GM21825 (cell line): ENCODE results near the gene MSRB3.
"Not testable (repeated sequence)": the region's sequence is repeated elsewhere in the genome, so short reads cannot be mapped to it uniquely, and the experiment has no call there.

Experiments
- ATAC-seq: cut with Tn5 transposase; IDR thresholded peaks from one replicate; pipeline ENCODE4 v1.9.1; 2021; ENCODE audit warnings: mild to moderate bottlenecking, moderate library complexity; ENCODE audit not compliant: unreplicated experiment

The MSRB3 gene

DNA sequence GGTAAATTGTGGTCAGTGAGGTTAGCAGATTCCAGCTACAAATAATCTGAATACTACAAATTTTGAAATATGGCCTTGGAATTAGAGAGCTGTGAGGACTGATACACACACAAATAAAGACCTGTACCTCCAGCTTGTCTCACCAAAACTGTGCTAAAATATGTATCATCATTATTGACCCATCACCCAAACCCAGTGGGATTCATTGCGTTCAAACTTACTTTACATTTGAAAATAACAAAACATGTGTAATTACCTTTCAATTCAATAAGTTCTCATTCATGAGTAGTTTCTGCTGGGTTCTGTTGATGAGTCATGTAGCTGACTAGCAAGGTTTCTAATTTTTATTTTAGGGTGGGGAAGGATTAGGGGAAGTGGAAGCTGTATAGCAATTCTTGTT, 170.9 kb downstream of the MSRB3 start:
- ATAC-seq: no peak

DNA sequence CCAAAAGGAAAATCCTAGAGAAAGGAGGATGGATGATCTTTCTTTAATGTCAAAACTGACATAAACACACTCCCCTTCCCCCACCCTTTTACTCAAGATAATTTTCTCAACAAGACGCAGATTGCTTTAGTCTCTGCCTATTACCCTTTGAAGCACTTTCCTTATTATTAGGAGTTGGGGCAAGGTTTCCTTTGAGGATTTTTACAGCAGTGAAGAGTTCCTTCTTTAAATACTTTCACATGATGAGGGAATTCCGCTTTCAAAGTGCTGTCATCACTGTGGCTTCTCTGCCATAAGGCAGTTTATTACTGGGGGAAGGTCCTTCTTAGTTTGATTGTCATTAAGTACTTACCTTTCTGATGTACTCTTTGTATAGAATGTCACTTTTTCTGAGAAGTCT, 172.1 kb downstream of the MSRB3 start:
- ATAC-seq: no peak

DNA sequence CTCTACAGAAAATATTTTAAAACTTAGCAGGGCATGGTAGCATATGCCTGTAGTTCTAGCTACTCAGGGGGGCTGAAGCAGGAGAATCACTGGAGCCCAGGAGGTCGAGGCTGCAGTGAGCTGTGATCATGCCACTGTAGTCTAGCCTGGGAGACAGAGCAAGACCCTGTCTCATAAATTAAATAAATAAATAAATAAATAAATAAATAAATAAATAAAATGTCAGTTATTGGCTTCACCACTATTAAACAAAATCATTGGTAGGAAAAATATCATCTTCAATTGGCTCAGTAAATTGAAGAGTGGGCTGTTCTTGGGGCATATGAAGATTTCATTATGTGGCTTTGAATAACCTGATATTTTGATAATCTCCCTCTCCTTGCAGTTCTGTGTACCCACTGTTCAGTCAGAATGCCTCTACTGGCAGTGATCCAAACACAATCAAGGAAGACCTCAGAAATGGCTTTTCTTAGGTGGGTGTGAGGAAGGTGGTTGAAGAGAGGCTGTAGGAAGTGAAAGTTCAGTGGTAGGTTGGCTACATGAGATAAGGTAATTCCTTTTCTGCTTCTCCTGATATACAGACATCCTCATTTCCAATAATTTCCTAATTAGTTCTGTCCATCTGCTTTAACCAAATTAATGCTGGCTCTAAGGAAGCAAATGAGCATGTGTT, 175.8 kb downstream of the MSRB3 start:
- ATAC-seq: no peak

DNA sequence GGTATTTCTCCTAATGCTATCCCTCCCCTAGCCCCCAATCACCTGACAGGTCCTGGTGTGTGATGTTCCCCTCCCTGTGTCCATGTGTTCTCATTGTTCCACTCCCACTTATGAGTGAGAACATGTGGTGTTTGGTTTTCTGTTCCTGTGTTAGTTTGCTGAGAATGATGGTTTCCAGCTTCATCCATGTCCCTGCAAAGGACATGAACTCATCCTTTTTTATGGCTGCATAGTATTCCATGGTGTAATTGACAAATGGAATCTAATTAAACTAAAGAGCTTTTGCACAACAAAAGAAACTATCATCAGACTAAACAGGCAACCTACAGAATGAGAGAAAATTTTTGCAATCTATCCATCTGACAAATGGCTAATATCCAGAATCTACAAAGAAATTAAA, 178.9 kb downstream of the MSRB3 start:
- ATAC-seq: not testable (repeated sequence)

DNA sequence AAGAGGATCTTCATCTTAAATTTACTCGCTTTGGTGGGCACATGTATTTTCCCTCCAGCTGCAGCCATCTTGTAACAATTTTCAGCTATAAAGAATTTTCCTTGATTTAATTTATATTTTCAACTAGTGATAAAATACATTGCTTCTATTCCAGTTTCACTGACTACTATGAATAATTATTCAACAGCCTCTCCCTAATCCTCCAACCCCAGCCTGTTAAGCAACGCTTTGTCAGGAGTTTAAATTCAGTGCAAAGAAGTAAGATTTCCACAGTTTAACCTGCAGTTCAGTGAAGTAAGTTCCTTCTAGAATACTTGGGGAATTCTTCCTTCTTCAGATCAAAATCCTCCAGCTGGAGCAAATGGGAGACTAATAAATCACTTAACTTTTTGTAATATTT, 180.2 kb downstream of the MSRB3 start:
- no peak for ATAC-seq

DNA sequence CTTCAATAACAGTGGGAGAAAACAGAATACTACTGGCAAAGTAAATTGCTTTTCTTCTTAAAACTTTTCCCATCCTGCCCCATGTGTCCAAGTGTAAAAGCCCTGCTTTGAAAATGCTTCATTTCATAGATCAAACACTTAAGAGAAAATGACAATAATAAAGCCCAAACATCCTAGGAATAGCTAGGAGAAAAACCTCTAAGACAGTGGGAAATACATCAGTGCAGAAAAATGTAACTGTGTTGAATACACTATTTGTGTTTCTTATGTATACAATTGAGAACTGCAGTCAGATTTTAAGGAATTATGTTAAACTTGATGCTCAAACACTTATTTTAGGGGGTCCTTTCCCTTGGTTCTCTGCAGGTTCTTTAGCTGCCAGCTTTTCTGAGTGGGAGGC, 181.1 kb downstream of the MSRB3 start:
- no peak for ATAC-seq

DNA sequence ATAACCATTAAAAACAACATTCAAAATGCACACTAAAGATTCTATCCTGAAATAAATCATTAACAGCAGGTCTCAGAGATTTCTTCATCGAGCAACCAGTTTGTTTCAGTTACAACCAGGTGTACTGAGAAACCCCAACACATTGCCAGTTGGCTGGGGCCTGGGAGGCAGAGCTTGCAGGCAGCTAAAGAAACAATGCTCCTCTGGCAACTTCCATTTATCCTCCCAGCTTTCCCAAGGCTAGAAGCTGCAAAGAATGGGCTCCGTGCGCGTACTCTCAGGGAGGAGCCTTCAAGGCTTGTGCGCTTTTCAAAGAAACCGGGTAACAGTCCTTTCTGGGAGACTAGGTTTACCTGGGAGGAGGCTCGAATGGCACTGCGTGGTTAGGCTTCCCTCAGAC, 181.6 kb downstream of the MSRB3 start:
- ATAC-seq: no peak

DNA sequence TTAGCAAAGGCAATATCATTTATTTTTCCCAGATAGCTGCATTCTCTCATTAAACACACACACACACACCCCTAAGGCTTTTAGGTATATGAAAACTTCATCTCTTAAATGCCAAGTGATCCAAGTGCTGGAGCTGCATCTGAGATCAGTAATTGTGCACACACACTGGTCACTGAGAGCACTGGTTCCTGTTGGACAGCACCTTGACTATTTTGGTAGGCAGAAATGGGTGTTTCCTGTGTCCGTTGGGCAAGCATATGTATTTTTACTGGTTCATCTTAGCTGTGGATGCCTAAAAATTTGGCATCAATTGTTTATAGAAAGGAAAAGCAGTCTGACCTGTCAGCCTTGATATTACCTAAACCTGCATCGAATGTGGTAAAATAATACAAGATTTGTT, 182.5 kb downstream of the MSRB3 start:
- no peak for ATAC-seq

DNA sequence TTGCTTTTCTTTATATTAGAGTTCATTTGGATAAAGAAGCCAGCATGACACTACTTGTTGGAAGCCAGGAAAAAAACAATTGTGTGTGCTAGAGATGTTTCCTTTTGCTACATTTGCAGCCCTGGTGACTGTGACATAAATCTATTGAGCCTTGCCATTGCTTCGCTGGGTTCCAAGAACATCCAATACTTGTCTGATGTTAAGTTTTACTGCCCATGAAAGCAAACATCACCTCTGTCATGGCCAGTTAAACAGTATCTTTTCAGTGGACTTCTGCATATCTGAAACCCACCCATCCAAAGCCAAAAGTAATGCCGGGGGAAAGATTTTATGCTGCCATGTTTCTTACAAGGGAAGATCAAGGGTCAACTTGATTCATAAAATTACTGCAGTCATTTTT, 184.0 kb downstream of the MSRB3 start:
- ATAC-seq: no peak

DNA sequence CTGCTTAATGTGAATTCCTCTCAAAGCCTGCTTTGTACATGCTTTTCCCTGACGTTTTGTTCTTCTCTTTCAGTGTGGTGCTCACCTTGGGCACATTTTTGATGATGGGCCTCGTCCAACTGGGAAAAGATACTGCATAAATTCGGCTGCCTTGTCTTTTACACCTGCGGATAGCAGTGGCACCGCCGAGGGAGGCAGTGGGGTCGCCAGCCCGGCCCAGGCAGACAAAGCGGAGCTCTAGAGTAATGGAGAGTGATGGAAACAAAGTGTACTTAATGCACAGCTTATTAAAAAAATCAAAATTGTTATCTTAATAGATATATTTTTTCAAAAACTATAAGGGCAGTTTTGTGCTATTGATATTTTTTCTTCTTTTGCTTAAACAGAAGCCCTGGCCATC, 184.6 kb downstream of the MSRB3 start:
- no peak for ATAC-seq

DNA sequence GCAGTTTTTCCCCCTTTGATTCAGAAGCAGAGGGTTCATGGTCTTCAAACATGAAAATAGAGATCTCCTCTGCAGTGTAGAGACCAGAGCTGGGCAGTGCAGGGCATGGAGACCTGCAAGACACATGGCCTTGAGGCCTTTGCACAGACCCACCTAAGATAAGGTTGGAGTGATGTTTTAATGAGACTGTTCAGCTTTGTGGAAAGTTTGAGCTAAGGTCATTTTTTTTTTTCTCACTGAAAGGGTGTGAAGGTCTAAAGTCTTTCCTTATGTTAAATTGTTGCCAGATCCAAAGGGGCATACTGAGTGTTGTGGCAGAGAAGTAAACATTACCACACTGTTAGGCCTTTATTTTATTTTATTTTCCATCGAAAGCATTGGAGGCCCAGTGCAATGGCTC, 185.1 kb downstream of the MSRB3 start:
- no peak for ATAC-seq

DNA sequence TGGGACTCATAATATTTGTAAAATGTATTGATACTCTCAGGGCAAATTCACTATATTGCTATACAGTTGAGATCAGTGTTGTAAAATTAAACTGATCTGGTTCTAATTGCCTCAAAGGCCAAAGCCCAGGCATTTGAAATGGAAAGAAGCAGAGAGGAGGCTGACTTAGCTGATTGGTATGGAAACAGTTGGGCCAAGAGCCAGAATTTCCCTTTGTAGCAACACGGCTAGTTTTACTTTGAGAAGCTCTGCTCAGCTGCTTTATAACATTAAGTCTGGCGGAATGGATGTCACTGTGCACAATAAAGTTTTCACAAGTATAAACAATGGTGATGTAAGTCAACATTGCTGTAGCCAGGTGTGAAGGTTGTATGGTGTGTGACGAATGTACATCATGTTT, 186.4 kb downstream of the MSRB3 start:
- ATAC-seq: no peak

DNA sequence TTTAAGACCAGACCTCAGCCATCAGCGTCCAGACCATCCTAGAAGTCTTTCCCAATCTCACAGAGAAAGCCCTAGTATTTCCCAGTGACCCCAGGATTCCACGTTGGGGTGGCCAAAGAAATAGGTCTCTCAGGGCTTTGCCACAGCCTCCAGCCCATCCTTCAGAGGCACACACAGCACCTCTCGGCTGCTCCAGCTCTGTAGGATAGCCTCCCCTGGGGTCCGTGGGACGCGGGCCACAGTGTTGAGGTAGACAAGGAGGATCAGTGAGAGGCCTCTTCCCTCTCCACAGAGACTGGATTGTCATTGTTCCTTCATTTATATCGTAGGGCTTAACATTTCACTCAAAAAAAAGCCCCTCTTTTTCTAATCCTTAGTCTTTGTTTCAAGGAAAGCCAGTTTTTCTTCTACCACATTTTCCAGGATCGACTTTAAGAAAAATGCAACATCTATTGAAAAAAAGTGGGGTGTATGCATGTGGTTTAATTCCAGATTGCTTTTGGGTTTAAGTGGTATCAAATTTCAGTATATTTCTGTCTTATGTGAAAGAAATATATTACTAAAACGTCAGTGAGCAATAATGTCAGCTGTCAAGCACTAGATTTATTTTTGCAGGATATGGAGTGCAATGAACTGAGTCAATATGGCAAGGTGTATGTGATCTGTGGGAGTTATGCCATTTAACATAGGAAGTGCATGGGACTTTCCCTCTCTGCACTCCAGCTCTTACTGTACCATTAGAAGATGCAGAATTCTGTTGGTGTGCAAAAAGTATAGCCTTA, 187.5 kb downstream of the MSRB3 start:
- no peak for ATAC-seq

DNA sequence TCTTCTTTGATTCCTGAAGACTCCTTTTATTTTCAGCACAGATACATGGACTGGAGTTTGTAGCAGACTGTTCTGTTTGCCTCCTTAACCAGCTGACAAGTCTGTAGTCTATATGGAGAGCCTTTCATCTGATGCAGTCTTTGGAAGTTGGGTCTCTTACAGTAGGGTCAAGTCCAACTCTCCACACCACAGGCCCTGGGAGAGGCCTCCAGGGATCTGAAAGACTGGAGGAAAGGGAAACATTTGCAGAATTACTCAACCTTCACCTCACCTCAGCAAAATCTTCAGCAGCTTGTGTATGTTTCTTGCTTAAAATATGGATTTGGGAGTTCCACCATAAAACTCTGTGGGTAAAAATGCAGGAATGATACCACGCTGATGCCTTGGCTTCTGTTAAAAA, 188.4 kb downstream of the MSRB3 start:
- ATAC-seq: no peak

DNA sequence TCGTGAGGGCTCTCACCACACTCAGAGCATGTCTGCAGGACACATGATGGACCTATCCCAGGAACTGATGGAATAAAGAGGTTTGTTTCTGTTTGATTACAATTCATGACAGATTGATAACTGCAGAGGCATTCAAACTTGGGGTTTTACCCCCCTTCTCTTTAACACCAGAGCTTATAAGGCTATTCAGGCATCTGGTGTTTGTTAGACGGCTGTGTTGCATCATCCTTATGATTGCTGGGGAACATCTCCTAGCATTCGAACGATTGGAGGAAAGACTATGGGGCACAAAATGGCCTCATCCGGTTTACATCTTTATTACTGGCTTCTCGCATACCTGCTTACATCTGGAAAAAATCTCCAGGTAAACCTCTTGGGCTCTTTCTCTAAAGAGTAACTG, 191.8 kb downstream of the MSRB3 start:
- ATAC-seq: no peak

DNA sequence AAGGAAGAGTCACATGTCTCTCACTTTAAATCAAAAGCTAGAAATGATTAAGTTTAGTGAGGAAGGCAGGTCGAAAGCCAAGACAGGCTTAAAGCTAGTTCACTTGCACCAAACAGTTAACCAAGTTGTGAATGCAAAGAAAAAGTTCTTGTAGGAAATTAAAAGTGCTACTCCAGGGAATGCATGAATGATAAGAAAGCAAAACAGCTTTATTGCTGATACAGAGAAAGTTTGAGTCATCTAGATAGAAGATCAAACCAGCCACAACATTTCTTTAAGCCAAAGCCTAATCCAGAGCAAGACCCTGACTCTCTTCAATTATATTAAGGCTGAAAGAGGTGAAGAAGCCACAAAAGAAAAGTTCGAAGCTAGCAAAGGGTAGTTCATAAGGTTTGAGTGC, 193.6 kb downstream of the MSRB3 start:
- no peak for ATAC-seq

DNA sequence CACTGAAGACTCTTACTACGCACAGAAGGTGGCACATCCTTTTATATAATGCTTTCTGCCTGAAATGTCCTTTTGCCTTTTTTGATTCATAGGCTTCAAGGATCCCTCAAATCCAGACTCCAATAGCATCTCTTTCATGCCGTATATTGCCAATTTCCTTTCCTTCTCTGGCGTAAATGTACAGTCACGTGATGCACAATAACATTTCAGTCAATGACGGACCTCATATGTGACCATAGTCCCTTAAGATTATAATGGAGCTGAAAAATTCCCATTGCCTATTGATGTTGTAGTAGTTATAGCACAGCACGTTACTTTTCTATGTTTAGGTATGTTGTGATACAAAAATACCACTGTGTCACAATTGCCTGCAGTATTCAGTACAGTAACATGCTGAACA, 196.3 kb downstream of the MSRB3 start:
- no peak for ATAC-seq

DNA sequence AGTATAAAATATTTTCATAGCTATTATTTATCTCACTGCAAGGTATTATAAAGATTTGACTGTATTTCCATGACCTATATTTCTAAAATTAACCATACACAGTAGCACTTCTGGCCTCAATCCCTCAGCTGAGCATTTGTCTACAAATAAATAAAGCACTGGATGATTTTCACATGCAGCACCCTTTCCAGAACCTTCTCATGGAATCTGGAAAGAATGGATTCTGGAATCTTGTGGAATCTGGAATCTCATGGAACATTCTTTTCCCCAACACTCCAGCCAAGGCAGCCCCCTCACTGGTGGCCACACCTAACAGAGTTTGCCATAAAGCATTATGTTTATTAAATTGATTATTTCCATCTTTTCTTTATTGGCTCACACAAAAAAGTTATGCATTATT, 199.2 kb downstream of the MSRB3 start:
- ATAC-seq: no peak

DNA sequence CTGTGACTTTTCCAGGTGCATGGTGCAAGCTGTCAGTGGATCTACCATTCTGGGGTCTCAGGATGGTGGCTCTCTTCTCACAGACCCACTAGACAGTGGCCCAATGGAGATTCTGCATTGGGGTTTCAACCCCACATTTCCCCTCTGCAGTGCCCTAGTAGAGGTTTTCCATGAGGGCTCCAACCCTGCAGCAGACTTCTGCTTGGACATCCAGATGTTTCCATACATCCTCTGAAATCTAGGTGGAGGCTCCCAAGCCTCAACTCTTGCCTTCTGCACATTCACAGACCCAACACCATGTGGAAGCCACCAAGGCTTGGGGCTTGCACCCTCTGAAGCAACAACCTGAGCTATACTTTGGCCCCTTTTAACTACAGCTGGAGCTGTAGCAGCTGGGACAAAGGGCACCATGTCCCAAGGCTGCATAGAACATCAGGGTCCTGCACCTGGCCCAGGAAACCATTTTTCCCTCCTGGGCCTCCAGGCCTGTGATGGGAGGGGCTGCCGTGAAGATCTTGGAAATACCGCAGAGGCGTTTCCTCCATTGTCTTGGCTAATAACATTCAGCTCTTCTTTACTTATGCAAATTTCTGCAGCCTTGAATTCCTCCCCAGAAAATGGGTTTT, 205.5 kb downstream of the MSRB3 start:
- ATAC-seq: not testable (repeated sequence)

DNA sequence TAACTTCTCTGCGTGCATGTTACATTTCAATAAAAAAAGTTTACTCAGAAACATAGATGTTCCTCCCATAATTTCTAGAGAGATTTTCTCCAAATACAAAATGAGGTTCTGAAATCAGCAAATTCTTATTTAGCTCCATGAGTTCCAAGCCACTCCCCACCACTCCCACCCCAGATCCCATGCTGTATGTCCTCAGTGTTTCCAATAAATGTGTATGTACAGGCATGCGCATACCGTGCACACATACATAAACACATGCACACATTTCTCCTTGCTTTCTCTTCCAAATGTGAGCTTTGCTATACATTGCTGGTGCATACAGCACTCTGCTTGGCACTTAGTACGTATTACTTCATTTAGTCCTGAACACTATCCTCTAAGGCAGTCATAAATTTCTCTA, 209.7 kb downstream of the MSRB3 start:
- no peak for ATAC-seq

DNA sequence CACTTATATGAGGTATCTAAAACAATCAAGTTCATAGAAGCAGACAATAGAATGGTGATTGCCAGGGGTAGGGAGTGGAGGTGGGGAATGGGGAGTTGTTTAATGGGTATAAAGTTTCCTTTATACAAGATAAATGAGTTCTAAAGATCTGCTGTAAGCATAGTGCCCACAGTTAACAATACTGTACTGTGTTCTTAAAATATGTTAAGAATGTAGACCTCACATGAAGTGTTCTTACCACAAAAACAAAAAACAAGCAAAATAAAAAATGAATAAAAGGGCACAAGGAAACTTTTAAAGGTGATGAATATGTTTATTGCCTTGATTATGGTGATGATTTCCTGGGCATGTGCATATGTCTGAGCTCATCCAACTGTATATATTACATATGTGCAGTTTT, 211.8 kb downstream of the MSRB3 start:
- no peak for ATAC-seq
